HG03064 (cell line): ENCODE data around the gene GOLGA8S.
"Not testable (repeated sequence)": the region's sequence is repeated elsewhere in the genome, so short reads cannot be mapped to it uniquely, and the experiment has no call there.

Experiments
- ATAC-seq: cut with Tn5 transposase; IDR thresholded peaks from one replicate; pipeline ENCODE4 v1.9.1; 2021; ENCODE audit warnings: low read depth; ENCODE audit not compliant: unreplicated experiment

GOLGA8S gene, protein sequence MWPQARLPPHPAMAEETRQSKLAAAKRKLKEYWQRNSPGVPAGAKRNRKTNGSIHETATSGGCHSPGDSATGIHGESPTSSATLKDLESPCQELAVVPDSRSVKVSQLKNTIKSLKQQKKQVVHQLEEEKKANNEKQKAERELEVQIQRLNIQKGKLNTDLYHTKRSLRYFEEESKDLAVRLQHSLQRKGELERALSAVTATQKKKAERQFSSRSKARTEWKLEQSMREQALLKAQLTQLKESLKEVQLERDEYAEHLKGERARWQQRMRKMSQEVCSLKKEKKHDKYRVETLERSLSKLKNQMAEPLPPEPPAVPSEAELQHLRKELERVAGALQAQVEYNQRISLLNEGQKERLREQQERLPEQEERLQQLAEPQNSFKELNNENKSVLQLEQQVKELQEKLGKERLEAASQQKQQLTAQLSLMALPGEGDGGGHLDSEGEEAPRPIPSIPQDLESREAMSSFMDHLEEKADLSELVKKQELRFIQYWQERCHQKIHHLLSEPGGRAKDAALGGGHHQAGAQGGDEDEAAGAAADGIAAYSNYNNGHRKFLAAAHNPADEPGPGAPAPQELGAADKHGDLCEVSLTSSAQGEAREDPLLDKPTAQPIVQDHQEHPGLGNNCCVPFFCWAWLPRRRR

DNA sequence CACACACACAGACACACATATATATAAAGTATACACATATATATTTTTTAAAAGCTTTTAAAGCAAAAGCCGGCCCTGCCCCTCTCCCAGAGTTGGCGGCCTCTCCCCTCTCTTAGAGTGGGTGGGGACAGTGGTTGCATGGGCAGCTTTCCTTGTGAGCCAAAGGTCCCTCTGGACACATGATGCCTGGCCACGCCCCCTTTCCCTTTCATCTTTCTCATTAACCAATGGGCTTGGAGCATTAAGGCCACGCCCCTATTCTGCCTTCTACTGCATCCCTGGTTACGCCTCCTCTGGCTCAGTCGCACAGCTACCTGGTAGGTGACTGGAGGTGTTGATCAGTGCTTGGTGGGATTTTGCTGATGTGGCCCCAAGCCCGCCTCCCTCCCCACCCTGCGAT is at the start of gene GOLGA8S:
TSS of gene GOLGA8S (plus strand) at position 301 of the 400 bp plus-strand sequence. CDS start at position 363, 62 bp downstream.
- not testable (repeated sequence) for ATAC-seq

DNA sequence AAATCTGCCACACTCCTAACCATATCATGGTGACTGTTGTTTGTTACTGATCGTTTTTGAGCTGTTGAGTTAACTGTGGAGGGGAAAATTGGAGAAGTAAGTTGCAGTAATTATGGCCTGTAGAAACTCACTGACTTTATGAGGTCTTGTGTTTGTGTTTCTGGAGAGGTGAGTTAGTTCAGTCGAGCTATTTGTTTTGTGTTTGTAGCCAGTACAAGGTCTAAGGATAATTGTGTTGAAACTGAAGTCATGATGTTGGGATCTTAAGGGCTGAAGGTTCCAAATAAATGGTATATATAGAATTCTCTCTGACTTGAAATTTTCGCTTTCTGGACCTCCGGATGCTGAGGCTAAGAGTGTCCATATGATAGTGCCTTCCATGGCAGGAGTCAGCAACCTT is 49.7 kb upstream of the GOLGA8S start:
- not testable (repeated sequence) for ATAC-seq

DNA sequence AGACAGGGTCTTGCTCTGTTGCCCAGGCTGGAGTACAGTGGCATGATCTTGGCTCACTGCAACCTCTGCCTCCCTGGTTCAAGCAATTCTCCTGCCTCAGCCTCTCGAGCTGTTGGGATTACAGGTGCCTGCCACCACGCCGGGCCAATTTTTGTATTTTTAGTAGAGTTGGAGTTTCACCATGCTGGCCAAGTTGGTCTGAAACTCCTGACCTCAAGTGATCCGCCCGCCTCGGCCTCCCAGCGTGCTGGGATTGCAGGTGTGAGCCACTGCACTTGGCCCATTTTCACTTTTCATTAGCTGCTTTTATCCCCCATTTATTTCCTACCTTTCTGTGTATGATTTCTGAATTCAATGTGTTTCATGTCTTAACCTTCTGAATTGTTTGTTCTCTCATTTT is 48.6 kb upstream of the GOLGA8S start:
- ATAC-seq, result not testable (repeated sequence)

DNA sequence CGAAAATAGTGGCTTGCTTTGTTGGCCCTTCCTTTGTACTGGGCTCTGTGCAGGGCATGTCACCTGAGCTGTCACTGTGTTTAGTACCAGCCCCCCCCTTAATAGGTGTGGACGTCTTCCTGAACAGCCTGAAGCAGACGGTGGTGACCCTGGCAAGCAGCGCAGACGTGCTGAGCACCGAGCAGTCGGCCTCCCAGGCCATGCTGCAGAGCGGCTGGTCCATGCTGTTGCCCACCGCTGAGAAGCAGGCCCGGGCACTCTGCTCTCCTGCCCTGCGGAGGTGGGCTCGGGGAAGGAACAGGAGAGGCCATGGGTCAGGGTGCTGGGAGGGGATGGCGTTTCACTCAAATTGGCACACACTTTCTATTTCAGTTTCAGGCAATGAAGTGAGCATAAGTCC is 43.3 kb upstream of the GOLGA8S start:
- ATAC-seq, result not testable (repeated sequence)

DNA sequence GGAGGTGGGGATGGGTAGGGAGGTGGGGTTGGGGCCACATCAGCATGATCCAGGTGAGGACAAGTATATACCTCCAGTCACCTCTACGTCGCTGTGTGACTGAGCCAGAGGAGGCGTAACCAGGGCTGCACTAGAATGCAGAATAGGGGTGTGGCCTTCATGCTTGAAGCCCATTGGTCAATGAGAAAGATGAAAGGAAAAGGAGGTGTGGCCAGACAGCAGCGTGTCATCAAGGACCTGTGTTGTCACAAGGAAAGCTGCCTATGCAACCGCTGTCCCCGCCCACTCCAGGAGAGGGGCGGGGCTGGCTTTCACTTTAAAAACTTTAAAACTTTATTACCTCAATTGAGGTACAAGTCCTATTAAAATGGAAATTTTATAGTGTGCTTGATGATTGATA is 20.5 kb upstream of the GOLGA8S start, which contains the start of gene GOLGA6L26:
TSS of gene GOLGA6L26 (minus strand) at position 101 of the 400 bp plus-strand sequence. CDS start at position 40, 61 bp downstream.
- ATAC-seq, result not testable (repeated sequence)

DNA sequence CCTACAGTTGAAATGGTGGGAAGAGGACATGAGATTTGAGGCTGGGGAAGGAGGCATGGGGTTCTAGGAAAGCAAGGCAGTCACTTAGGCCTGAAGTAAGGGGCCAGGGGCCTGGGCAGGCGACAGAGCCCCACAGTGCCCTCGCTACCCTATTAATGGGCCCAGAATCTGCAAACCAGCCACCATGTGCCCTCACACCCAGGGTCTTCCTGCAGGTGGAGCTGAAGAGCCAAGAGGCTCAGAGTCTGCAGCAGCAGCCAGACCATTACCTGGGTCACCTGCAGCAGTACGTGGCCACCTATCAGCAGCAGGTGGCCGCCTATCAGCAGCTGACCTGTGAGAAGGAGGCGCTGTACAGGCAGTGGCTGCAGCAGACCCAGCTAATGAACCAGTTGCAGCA is 8.1 kb downstream of the GOLGA8S start:
- ATAC-seq, result not testable (repeated sequence)

DNA sequence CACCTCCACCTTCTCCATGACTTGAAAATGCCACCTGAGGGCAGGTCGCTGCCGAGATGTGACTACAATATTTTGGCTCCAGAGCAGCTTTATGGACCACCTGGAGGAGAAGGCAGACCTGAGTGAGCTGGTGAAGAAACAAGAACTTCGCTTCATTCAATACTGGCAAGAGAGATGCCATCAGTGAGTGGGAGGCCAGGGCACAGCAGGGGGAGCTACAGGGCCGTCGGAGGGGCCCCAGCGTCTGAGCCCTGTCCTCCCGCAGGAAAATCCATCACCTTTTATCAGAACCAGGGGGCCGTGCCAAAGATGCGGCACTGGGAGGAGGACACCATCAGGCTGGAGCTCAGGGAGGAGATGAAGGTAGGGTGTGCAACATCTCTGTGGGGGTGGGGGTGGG is 9.7 kb downstream of the GOLGA8S start:
- ATAC-seq, result not testable (repeated sequence)

DNA sequence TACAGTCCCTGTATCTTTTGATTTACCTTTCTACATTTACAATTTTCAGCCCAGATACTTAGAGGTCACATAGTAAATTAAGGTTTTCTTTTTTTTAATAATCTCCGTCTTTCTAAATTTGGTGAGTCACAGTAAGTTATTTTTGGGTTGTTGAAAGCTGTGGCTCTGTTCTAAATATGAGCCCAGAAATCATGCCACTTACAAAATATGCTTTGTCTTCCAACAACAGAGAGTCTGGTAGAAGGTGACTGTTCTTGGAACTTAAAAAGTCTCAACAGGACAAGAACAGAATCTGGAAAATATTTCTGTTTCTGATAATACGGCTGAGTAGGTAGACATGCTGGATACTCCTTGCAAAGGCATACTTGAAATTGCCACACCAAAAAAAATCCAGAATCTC is 16.0 kb downstream of the GOLGA8S start:
- ATAC-seq, result no peak

DNA sequence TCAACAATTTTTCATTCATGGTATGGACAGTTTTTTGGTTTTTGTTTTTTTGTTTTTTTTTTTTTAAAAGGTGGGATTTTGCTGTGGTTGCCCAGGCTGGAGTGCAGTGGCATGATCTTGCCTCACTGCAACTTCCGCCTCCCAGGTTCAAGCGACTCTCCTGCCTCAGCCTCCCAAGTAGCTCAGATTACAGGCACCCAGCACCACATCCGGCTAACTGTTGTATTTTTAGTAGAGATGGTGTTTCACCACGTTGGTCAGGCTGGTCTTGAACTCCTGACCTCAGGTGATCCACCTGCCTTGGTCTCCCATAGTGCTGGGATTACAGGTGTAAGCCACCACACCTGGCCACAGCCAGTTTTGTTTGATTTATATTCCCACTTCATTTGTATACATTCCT is 16.6 kb downstream of the GOLGA8S start:
- ATAC-seq, result not testable (repeated sequence)

DNA sequence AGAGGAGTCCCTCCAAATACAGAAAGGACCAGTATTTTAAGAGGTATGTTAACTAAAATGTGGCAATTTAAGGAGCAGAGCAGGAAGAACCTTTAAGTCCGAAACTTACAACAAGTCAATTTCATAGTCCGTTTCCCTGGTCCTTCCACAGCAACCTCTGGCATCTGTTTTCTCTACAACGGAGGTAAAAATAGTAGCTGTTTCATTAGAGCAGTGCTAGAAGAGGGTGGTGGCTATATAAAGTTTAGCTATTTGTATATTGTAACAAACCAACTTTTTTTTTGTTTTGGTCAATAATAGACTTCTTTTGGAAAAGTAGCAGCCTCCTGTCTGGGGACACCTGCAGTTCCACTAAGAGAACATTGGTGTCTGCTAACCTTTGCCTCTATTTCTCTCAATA is 17.3 kb downstream of the GOLGA8S start:
- not testable (repeated sequence) for ATAC-seq

DNA sequence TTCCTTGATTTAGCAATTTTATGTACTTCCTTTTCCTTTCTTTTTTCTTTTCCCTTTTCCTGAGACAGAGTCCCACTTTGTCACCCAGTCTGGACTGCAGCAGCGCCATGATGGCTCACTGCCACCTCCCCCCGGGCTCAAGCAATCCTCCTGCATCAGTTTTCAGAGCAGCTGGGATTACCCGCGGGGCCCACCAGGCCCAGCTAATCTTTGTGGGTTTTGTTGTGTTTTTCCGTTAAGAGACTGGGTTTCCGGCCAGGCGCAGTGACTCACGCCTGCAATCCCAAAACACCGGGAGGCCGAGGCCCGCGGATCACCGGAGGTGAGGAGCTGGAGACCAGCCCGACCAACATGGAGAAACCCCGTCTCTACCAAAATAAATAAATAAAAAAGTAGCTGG is 17.7 kb downstream of the GOLGA8S start:
- ATAC-seq, result no peak

DNA sequence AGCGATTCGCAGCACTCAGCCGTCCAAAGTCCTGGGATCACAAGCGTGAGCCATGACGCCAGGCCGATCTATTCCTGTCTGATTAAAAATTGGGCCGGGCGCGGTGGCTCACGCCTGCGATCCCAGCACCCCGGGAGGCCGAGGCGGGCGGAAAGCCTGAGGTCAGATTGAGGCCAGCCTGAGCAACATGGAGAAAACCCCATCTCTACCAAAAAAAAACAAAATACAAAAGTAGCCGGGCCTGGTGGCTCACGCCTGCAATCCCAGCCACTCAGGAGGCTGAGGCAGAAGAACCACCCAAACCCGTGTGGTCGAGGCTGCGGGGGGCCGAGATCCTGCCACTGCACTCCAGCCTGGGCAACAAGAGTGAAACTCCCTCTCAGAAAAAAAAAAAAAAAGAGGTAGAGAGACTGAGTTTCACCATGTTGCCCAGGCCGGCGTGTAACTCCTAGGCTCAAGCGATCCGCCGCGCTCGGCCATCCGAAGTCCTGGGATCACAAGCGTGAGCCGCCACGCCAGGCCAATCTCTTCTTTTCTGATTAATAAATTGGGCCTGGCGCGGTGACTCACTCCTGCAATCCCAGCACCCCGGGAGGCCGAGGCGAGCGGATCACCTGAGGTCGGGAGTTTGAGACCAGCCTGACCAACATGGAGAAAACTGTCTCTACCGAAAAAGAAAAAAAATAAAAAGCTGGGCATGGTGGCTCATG is 18.5 kb downstream of the GOLGA8S start:
- ATAC-seq, result not testable (repeated sequence)

DNA sequence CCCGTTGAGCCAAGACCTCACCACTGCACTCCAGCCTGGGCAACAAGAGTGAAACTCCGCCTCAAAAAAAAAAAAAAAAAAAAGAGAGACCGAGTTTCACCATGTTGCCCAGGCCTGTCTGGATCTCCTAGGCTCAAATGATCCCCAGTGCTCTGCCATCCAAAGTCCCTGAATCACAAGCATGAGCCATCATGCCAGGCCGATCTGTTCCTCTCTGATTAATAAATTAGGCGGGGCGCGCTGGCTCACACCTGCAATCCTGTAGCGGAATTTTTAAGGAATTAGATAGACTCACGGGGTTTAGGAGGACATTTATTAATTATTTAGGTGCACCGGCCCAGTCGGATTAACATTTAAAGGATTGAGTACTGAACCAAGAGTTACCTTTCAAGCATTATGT is 19.7 kb downstream of the GOLGA8S start:
- ATAC-seq, result not testable (repeated sequence)

DNA sequence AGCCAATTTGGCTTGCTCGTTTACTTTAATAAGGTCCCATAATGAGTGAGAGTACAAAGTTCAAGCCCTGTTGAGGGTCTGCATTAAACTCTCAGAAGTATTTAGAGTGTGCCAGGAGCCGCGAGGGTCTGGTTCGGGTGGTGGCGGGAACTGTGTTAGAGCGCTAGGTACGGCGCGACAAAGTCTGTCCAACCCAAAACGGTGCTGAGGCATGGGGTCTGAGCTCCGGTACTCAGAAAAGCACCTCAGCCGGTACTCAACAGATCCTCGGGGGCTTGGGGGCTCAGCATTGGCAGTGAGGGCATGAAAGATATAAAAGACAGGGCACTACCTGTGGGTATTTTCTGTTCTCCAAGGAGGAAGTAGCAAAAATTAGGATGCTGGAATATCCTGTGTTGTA is 24.4 kb downstream of the GOLGA8S start:
- ATAC-seq, result not testable (repeated sequence)

DNA sequence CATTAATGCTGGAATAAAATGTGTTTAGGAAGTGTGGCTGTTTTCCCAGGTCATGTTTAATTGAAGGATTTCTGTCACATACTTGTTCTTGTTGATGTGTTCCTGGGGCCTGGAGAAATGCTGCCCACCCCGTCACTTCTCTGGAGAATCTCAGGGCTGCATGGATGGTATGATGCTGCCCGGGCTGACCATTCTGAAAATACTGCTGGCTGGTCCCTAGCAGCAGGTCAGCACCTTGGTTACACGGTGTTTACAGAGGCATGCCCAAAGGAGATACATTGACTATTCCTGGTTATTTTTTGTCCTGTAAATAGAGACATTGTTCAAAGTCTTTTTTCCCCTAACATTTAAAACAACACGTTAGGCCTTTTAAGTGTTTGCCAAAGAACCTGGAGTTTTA is 26.2 kb downstream of the GOLGA8S start:
- not testable (repeated sequence) for ATAC-seq

DNA sequence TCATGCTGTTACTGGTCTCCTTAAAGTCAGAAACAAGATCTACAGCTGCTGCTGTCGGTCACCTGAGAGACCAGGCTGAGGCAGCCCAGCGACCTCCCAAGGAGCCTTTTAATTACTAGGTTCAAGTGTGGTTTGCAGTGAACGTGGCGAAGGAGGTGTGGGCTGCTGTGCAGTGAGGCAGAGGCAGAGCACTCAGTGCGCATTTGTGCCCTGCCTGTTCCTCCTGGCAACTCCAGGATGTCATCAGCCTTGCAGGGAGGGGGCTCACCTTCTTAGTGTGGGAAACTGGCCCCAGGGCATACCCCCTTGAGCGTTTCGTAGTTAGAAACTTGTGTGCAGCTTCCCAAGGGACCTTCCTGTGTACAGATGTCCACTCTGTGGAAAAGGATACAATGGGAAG is 26.6 kb downstream of the GOLGA8S start:
- not testable (repeated sequence) for ATAC-seq

DNA sequence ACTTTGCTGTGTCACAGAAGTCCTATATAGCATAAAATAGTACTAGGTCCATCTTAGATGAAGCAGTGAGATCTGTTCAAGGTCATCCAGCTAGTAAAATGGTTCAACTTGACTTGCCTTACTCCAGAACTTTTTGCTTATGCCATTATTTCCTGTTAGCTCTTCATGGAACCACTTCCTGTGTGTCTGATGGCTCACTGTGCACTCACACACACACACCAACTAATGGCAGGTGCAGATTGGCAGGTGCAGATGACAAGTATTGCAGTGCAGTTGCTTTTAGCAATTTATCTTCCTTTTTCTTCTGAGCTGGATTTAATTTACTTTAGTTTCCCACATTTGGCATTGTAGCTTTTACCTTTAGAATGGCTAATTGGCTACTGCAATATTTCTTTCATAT is 29.8 kb downstream of the GOLGA8S start:
- no peak for ATAC-seq

DNA sequence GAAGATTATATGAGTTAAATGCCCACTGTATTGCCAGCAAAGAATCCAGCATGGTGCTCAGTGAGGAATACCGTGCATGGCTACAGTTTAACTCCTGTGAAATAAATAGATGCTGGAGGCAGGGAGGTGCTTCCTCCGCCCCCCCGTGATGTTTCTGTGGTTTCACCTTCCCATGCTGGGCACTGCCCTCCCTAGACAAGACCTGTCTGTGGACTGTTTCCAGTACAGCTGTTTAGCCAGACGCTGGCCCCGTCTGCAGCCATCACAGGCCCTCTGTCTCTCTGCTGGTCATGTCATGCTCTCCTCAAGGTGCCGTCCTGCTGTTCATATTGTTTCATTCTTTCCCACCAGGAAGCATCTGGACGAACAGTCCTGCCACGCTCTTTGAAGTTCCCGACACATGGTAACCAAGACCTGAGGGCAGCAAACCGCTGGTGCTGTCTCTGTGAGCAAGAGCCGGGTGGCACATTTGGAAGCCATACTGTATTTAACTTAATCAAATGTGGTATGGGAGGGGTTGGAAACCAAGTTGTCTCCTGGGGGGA is 31.4 kb downstream of the GOLGA8S start:
- no peak for ATAC-seq

DNA sequence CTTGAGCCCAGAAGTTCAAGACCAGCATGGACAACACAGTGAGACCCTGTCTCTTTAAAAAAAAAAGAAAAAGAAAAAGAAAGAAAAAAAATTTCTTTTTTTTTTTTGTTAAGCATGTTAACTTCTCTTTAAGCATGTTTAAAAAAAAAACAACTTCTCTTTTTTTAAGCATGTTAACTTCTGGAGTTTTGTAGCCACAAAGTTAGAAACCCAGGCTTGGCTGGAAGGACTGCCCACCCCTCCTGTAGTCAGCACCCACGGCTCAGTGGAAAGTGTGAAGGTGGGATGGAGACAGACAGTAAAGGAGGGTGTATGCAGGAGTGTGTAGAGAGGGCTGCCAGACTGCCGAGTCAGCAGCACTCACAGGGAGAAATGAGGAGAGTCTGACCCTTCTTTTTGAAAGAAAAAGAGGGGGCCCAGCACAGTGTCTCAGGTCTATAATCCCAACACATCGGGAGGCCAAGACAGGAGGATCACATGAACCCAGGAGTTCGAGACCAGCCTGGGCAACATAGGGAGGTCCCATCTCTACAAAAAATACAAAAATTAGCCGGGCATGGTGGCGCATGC is 33.2 kb downstream of the GOLGA8S start:
- no peak for ATAC-seq

DNA sequence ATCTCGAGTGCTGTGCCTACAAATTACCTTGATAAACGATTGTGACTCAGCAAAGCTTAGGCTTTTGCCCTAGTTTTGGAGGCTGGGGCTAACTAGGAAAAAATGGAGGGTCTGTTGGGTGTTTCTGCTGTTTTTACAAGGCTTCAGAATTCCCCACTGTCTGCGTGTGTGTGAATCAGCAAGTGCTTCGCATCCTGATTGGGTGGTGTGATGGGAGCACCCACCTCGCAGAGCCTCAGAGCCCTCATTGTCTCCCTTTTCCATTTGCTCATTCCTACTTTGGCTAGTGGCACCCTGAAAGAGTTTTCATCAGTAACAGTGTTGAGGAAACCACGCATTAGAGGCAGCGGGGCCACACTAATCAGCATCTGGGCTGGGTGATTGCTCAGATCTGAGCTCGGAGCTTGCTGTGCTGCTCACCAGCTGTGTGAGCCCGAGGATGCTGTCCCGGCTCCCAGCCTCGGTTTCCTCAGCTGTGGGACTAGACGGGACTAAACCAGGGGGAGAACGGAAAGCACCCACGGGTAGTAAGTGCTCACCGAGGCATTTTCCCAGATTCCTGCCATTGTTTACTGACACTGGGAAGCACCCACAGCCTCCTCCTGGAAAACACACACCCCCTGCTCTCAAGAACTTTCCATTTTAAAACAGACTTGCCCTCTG is 40.6 kb downstream of the GOLGA8S start:
- no peak for ATAC-seq
